Measurements from ENCODE around the gene RGS1. TPM values are rescaled to one million over a fixed set of nuclear protein-coding genes. Genes with fewer than 3 reads are reported as not detected.

Gene RGS1
- total and polyA plus RNA-seq, 2 experiments from 2014 or later, result not detected

DNA sequence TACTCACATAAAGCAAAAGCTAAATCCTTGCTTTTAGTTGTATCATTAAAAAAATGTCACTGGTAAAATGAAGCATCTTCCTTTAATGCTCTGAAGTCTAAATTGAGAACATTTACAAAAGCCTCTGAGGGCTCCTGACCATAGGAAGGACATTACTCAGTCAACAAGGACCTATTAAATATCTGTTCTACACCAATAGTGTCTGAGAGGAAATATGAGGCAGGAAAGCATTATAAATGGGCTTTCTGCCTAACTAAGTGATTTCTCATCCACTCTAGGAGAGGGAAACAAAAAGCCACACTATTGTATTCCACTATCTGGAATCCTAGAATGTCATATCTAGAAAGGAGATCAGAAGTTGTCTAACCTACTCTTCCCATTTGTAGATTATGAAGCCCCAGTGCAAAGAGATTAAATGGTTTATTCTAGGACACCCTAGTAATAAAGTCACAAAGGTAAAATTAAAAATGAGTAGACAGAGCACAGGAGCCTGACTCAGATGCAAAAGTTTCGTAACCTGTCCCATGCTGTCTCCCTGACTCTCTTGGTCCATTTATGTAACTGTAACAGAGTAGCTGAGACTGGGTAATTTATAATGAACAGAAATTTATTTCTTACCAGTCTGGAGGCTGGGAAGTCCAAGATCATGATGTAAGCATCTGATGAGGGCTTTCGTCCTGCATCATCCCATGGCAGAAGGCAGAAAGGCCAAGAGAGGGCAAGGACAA, 17.6 kb downstream of the RGS1 start:
- Histone ChIP-seq H3K4me1 (ENCODE audit: insufficient read depth) (no peaks in the 10 kb centered on the region), H3K4me2 (no peak overlapping the region), H4K20me1 (replicated peaks; ENCODE audit: insufficient read depth) (no peaks in the 10 kb centered on the region), H3K27me3 (ENCODE audit: insufficient read depth) (no peaks in the 10 kb centered on the region), H3K79me2 (replicated peaks; ENCODE audit: insufficient read depth) (no peaks in the 10 kb centered on the region), H3K4me3 (no peak overlapping the region), H3F3A (replicated peaks; ENCODE audit: low read depth) (no peaks in the 10 kb centered on the region), H3K36me3 (ENCODE audit: insufficient read depth) (no peaks in the 10 kb centered on the region), H2AFZ (no peak overlapping the region), H3K27ac (ENCODE audit: low read depth) (no peak overlapping the region), H3K9me2 (ENCODE audit: insufficient read depth) (no peaks in the 10 kb centered on the region)
- H3K4me1 Mint-ChIP-seq, result peaks cover 3% of the 10 kb centered on the region; the same call in 2 of the 3 replicates
- no peaks in the 10 kb centered on the region for H3K27me3 Mint-ChIP-seq (ENCODE audit: insufficient read depth, low read depth, poor library complexity)
- H3K27ac Mint-ChIP-seq, result no peak overlapping the region
- ATAC-seq (no peak), DNase-seq (ENCODE audit: low spot score) (no peak)
- no peaks in the 10 kb centered on the region for H3K36me3 Mint-ChIP-seq (ENCODE audit: low read depth)
- H3K4me3 Mint-ChIP-seq, result no peak overlapping the region
- TF ChIP-seq STAT1 (IDR thresholded peaks at IDR 0.05; ENCODE audit: unreplicated experiment) (no peak), JUNB (IDR thresholded peaks at IDR 0.05; ENCODE audit: unreplicated experiment) (no peak), REST (IDR thresholded peaks at IDR 0.05; ENCODE audit: unreplicated experiment) (no peak), CTCF (conservative IDR thresholded peaks at IDR 0.05; ENCODE audit: low read depth in 2 of 2) (no peak), EZH2 (IDR thresholded peaks at IDR 0.05; ENCODE audit: low read depth, unreplicated experiment) (no peak), ZNF331 (CRISPR knock-in tag; IDR thresholded peaks at IDR 0.05; ENCODE audit: low read depth) (no peak), EZH2phosphoT487 (IDR thresholded peaks at IDR 0.05; ENCODE audit: unreplicated experiment) (no peak), CREB1 (CRISPR knock-in tag; IDR thresholded peaks at IDR 0.05; ENCODE audit: low read depth) (no peak), ZNF114 (CRISPR knock-in tag; IDR thresholded peaks at IDR 0.05) (no peak), NANOG (IDR thresholded peaks at IDR 0.05; ENCODE audit: borderline replicate concordance) (no peak), POLR2AphosphoS5 (IDR thresholded peaks at IDR 0.05; ENCODE audit: low read depth) (no peak)
- TF ChIP-seq, protein P1, sequence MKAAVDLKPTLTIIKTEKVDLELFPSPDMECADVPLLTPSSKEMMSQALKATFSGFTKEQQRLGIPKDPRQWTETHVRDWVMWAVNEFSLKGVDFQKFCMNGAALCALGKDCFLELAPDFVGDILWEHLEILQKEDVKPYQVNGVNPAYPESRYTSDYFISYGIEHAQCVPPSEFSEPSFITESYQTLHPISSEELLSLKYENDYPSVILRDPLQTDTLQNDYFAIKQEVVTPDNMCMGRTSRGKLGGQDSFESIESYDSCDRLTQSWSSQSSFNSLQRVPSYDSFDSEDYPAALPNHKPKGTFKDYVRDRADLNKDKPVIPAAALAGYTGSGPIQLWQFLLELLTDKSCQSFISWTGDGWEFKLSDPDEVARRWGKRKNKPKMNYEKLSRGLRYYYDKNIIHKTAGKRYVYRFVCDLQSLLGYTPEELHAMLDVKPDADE (IDR thresholded peaks at IDR 0.05), result no peak
- TF ChIP-seq, protein P2, sequence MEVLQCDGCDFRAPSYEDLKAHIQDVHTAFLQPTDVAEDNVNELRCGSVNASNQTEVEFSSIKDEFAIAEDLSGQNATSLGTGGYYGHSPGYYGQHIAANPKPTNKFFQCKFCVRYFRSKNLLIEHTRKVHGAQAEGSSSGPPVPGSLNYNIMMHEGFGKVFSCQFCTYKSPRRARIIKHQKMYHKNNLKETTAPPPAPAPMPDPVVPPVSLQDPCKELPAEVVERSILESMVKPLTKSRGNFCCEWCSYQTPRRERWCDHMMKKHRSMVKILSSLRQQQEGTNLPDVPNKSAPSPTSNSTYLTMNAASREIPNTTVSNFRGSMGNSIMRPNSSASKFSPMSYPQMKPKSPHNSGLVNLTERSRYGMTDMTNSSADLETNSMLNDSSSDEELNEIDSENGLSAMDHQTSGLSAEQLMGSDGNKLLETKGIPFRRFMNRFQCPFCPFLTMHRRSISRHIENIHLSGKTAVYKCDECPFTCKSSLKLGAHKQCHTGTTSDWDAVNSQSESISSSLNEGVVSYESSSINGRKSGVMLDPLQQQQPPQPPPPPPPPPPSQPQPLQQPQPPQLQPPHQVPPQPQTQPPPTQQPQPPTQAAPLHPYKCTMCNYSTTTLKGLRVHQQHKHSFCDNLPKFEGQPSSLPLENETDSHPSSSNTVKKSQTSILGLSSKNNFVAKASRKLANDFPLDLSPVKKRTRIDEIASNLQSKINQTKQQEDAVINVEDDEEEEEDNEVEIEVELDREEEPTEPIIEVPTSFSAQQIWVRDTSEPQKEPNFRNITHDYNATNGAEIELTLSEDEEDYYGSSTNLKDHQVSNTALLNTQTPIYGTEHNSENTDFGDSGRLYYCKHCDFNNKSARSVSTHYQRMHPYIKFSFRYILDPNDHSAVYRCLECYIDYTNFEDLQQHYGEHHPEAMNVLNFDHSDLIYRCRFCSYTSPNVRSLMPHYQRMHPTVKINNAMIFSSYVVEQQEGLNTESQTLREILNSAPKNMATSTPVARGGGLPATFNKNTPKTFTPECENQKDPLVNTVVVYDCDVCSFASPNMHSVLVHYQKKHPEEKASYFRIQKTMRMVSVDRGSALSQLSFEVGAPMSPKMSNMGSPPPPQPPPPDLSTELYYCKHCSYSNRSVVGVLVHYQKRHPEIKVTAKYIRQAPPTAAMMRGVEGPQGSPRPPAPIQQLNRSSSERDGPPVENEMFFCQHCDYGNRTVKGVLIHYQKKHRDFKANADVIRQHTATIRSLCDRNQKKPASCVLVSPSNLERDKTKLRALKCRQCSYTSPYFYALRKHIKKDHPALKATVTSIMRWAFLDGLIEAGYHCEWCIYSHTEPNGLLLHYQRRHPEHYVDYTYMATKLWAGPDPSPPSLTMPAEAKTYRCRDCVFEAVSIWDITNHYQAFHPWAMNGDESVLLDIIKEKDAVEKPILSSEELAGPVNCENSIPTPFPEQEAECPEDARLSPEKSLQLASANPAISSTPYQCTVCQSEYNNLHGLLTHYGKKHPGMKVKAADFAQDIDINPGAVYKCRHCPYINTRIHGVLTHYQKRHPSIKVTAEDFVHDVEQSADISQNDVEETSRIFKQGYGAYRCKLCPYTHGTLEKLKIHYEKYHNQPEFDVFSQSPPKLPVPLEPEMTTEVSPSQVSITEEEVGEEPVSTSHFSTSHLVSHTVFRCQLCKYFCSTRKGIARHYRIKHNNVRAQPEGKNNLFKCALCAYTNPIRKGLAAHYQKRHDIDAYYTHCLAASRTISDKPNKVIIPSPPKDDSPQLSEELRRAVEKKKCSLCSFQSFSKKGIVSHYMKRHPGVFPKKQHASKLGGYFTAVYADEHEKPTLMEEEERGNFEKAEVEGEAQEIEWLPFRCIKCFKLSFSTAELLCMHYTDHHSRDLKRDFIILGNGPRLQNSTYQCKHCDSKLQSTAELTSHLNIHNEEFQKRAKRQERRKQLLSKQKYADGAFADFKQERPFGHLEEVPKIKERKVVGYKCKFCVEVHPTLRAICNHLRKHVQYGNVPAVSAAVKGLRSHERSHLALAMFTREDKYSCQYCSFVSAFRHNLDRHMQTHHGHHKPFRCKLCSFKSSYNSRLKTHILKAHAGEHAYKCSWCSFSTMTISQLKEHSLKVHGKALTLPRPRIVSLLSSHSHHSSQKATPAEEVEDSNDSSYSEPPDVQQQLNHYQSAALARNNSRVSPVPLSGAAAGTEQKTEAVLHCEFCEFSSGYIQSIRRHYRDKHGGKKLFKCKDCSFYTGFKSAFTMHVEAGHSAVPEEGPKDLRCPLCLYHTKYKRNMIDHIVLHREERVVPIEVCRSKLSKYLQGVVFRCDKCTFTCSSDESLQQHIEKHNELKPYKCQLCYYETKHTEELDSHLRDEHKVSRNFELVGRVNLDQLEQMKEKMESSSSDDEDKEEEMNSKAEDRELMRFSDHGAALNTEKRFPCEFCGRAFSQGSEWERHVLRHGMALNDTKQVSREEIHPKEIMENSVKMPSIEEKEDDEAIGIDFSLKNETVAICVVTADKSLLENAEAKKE (CRISPR knock-in tag; IDR thresholded peaks at IDR 0.05), result no peak
- H3K9me3 Mint-ChIP-seq, result no peaks in the 10 kb centered on the region
